NCI-H2196 (cell line): ENCODE measurements around the gene SIN3B.
"Not testable (repeated sequence)": the region's sequence is repeated elsewhere in the genome, so short reads cannot be mapped to it uniquely, and the experiment has no call there.

Experiments used
- DNase-seq: peaks from one replicate; lab custom pipeline; 2025; ENCODE audit not compliant: unreplicated experiment; lab: John Stamatoyannopoulos, UW

Gene SIN3B

DNA sequence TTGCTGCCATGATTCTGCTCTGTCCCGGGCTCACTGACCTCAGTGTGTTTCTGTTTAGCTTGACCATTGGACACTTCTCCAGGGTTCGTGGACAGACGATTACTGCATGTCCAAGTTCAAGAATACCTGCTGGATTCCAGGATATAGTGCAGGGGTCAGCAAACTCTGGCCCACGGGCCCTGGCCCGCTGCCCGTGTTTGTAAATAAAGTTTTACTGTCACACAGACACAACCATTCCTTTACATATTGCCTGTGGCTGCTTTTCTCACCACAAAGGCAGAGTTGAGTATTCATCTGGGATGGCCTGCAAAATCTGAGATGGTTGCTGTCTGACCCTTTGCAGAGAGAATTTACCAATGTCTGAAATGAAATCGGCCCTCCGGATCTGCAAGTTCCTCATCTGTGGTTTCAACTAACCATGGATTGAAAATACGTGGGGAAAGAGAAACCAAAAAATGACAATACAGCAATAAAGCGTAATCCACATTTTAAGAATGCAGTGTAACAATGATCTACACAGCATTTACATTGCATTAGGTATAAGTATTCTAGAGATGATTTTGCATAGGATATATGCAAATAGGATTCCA, 33.7 kb downstream of the SIN3B start:
- no peak for DNase-seq

DNA sequence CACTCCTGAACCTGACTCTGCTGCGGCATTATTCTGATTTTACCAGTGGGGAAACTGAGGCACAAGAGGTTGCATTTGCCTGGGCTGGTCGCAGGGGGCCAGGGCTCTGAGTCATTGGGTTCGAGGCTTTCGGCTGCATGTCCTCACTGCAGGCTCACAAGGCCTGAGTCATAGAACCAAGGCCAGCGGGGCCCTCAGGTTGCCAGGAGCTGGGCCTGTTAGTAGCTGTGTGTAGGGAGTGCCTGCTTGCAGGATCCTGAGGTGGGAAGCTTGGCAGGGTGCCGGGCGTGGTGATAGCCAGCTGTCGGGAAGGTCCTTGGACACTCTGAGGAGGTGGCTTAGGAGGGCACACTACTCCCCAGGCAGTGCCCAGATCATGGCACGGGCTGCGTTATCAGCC, 38.0 kb downstream of the SIN3B start:
- DNase-seq: no peak

DNA sequence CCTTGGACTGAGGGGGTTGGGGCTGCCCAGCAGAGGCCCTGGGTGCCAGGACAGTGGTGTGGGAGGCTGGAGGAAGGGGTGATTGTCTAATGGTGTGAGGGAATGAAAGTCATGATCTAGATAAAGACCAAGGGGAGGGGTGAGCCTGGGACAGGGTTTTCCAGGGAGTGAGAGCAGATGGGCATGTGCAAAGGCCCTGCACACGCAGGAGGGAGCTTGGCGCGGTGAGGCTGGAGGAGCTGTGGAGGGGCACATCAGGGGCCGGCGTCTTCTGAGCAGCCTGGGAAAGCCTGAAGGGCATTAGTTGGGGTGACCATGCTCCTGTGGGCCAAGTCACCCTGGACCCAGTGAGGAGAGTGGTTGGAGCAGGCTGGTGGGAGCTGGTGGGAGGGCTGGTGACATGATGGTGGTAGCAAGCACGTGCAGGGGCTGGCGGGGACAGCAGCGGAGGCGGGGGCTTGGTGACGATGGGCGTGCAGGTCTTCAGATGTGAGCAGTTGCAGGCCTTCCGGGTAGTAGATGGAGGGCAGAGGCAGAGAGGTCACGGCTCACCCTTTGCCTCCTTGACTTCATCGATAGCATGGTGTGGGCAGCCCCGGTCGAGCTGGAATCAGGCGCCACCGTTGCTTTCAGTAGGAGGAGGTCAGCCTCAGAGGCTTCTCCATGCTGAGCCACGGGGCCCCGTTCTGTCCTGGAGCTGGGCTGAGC, 39.4 kb downstream of the SIN3B start:
- no peak for DNase-seq

DNA sequence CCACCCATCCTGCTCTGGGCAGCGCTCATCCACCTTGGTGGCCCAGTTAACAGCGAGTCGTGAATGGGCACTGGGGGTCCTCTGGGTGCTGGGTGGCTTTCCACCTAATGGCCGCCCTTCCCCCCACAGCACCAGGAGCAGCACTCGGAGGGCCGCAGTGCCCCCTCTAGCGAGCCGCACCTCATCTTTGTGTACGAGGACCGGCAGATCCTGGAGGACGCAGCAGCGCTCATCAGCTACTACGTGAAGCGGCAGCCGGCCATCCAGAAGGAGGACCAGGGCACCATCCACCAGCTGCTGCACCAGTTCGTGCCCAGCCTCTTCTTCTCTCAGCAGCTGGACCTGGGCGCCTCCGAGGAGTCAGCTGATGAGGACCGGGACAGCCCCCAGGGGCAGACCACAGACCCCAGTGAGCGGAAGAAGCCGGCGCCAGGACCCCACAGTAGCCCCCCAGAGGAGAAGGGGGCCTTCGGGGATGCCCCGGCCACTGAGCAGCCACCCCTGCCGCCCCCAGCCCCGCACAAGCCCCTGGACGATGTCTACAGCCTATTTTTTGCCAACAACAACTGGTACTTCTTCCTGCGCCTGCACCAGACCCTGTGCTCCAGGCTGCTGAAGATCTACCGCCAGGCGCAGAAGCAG, 40.3 kb downstream of the SIN3B start:
- no peak for DNase-seq

DNA sequence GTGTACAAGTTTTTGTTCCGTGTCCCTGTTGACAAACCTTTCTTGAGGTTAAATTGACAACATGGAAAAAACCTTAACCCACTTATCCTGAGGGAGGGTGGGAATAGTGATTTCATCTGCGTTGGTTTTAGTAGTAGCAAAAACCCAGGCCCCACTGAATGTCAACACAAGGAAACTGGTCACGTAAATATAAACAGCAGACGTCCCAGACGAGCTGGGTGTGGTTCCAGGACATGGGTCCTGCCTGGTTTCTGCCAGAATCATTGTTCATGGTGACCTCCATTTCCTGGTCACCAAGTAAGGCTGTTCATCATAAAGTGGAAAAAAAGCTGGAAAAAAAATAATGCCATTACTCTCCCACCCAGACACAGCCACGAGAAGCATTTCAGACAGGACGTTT, 42.7 kb downstream of the SIN3B start:
- DNase-seq: no peak

DNA sequence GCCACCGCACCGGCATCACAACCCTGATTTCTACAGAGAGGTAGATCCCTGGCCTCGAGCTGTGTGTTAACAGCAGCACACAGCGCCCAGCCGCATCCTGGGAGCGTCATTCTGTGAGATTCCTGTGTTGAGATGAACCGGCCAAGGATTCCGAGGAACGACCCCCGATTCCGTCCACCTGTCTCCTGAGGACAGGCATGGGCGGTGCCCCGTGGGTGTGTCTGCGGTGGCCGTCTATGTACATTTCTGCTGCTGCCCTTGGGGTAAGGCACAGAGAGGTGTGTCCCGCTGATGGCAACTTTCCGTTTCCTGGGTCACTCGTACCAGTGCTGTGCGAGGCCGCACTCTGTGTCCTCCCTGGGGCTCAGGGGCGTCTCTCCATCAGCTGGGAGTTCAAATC, 43.5 kb downstream of the SIN3B start:
- no peak for DNase-seq

DNA sequence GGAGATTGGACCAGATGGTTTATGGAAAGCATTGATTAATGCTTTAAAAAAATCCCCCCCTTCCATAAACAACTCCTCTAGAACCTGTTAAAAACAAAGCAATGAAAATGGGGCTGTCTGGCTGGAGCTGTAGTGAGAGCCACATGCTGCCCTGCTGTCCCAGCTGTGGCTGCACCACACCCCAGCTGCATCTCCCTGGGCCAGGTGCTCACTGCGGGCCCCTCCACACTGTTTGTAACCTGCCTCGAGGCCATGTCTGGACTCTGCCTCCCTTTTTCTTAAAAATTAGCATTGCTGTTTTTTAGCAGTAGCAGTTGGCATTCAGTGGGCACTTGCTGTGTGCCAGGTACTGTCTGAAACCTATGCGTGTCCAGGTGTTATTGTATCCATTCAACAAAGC, 44.4 kb downstream of the SIN3B start:
- no peak for DNase-seq

DNA sequence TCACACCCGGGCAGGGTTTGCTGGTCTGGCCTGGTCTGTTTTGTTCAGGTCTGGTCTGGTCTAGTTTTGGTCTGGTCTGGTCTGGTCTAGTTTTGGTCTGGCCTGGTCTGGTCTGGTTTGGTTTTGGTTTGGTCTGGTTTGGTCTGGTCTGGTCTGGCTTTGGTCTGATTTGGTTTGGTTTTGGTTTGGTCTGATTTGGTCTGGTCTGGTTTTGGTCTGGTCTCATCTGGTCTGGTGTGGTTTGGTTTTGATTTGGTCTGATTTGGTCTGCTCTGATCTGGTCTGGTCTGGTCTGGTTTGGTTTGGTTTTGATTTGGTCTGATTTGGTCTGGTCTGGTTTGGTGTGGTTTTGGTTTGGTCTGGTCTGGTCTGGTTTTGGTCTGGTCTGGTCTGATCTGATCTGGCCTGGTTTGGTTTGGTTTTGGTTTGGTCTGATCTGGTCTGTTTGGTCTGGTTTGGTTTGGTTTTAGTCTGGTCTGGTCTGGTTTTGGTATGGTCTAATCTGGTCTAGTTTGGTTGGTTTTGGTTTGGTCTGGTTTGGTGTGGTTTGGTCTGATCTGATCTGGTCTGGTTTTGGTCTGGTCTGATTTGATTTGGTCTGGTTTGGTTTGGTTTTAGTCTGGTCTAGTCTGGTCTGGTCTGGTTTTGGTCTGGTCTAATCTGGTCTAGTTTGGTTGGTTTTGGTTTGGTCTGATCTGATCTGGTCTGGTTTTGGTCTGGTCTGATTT, 45.2 kb downstream of the SIN3B start:
- DNase-seq: no peak

DNA sequence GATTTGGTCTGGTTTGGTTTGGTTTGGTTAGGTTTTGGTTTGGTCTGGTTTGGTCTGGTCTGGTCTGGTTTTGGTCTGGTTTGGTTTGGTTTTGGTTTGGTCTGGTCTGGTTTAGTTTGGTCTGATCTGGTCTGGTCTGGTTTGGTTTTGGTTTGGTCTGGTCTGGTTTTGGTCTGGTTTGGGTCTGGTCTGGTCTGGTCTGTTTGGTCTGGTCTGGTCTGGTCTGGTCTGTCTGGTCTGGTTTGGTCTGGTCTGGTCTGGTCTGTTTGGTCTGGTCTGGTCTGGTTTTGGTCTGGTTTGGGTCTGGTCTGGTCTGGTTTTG, 45.7 kb downstream of the SIN3B start:
- not testable (repeated sequence) for DNase-seq

DNA sequence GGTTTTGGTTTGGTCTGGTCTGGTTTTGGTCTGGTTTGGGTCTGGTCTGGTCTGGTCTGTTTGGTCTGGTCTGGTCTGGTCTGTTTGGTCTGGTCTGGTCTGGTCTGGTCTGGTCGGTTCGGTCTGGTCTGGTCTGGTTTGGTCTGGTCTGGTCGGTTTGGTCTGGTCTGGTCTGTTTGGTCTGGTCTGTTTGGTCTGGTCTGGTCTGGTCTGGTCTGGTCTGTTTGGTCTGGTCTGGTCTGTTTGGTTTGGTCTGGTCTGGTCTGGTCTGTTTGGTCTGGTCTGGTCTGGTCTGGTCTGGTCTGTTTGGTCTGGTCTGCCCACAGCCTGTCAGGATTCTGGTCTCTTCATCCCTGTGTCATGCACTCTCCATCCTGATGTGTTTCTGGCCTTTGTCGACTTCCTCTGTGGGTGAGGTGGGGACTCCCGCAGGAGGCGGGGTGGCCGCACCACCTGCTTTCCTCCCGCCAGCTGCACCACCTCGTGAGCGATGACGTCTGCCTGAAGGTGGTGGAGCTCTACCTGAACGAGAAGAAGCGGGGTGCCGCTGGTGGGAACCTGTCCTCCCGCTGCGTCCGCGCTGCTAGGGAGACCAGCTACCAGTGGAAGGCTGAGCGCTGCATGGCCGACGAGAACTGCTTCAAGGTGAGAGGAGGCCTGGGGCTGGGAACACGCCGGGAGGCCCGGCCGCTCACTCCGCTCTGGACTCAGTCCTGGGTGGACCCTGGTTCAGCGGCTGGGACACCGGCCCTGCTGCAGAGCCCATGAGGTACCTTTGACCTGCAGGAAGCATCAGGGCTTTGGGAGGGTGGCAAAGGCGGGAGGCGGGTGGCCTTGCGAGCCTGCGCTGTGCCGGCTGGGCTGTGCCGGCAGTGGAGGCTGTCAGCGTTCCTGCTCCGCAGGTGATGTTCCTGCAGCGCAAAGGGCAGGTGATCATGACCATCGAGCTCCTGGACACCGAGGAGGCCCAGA, 46.7 kb downstream of the SIN3B start:
- DNase-seq: no peak

DNA sequence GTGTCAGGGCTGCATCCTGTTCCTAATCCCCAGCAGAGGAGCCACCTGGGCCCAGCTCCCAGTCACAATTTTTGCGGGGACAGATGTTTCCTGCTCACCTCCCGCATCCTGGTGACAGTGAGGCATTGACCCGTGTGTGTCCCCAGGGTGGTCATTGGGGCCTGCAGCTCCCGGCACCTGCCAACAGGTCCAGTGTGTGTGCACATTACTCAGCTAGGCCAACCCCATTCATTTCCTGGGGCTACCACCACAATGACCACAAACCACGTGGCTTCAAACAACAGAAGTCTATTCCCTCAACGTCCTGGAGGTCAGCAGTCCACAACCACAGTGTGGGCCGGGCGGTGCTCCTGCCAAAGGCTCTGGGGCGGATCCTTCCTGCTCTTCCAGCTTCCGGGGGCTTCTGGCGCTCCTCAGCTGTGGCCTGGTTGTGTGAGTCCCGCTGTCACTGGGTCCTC, 47.7 kb downstream of the SIN3B start:
- no peak for DNase-seq

DNA sequence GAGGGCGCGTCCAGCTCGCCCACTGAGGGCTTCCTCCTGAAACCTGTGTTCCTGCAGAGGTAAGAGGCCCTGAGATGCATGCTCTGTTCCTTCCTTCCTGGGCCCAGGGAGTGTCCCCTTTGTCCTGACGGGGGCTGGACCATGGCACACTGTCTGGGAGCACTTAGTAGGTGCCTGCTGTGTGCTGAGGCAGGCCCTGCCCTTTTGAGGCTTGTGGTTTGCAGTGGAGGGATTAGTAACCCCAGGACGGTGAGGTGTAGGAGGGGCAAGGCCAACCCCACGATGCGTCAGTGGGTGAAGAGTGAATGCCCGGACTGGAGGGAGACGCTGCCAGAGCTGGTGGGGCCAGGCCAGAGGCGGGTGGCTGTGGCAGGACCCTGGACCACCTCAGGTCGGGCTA, 48.4 kb downstream of the SIN3B start:
- DNase-seq: no peak

DNA sequence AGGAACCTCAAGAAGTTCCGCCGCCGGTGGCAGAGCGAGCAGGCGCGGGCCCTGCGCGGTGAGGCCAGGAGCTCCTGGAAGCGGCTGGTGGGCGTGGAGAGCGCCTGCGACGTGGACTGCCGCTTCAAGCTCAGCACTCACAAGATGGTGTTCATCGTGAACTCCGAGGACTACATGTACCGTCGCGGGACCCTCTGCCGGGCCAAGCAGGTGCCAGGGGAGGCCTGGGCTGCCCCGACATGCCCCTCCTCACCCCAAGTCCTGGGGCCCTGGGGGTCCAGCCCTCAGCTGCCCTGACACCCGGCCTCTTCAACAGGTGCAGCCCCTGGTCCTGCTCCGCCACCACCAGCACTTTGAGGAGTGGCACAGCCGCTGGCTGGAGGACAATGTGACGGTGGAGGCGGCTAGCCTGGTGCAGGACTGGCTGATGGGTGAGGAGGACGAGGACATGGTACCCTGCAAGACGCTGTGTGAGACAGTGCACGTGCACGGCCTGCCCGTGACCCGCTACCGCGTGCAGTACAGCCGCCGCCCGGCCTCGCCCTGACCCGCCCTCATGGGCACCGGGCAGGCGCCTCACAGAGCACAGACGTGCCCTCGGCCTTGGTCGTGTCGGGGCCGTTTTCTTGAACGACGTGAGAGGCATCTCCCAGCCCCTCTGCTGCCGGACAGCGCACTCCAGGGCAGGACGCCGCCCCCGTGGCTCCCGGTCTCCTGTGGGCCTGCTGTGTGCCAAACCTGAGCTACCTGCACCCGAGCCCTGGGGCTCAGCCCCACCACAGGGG, 49.2 kb downstream of the SIN3B start:
- no peak for DNase-seq

DNA sequence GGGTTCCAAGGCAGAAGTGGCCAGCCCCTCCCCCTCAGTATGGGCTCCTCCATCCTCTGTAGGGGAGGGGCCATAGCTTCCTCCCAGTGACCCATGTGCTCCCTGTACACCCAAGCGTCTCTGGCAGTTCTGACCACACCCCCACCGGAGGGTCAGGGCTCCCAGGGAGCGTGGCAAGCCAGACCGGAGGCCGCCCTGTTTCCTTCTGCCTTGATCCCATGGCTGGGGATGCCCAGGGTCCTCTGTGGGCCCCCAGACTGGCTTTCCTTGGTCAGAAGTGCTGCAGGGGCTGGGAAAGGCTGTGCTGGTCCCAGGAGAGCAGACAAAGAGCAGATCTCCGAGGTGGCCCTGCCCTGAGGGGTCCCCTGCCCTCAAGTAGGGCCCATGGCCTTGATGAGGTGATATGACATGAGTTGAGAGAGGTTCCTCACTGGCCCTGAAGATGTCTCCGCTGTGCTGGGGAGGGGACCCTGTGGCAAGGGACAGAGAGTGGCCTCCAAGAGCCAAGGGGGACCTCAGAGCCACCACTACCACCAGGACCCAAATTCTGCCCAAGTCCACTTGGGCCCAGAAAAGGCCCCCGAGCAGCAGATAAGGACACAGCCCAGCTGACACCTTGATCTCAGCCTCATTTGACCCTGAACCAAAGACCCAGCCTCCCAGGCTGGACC, 51.8 kb downstream of the SIN3B start:
- no peak for DNase-seq

DNA sequence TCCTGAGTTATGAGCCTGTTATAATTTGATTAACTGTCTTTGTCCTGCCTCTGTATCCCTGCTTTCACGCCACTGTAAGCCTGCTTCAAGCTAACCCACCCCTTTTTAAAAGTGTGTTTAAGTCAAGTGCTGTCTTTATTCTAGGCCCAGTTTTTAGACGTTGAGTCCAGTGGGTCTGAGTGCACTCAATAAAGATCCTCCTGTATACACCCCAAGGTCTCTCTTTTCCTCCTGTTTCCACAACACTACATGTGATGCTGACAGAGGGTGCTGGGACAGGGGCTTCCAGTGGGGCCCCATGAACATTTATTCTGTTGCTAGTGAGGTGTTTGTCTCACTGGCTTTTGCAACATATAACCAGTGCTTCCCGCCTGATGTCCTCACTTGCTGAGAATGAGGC, 52.9 kb downstream of the SIN3B start:
- no peak for DNase-seq

DNA sequence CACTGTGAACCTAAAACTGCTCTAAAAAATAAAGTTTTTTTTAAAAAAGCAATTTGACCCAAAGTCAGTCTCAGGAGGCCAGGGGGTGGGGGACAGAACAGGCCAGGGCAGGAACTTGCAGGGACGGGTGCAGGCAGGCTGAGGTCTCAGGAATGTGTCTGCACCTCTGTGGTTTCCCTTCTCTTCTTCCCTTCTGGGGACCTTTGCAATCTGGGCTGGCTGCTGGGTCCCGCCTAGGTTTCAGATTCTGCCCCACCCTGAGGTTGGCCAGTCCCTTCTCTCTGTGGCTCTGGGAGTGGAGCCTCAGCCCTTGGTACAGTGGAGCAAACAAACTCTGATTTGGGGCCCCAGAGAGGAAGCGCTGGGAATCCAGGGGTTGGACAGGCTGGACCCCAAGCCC, 54.3 kb downstream of the SIN3B start:
- no peak for DNase-seq

DNA sequence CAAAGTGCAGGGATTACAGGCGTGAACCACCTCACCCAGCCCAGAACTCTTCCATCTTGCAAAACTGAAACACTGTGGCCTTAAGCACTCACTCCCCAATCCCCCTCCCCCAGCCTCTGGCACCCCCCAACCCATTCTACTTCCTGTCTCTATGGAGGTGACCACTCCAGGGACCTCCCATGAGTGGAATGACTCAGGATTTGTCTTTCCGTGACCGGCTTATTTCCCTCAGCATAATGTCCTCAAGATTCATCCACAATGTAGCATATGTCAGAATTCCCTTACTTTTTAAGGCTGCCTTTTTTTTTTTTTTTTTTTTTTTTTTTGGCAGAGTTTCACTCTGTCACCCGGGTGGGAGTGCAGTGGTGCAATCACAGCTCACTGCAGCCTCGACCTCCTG, 56.0 kb downstream of the SIN3B start:
- no peak for DNase-seq

DNA sequence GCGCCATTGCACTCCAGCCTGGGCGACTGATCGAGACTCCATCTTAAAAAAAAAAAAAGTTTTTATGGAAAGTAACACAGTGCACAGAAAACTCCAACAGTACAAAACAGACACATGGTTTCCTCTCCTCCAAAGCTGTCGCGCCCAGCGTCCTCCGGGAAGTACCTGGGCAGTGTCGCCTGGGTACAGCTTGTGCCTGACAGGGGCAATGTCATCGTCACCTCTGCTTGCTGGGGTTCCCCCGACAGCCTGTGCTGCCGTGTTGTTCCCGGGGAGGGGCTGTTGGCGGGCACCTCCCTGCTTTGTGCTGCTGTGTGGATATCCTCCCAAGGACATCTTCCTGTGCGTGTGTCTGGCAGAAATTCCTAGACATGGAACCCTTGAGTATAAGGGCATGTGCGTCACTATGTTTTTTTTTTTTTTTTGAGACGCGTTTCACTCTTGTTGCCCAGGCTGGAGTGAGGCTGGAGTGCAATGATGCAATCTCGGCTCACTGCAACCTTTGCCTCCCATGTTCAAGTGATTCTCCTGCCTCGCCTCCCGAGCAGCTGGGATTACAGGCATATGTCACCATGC, 57.2 kb downstream of the SIN3B start:
- no peak for DNase-seq
